HG02970 (cell line): Measurements from ENCODE around the gene PODNL1.
"Not testable (repeated sequence)": the region's sequence is repeated elsewhere in the genome, so short reads cannot be mapped to it uniquely, and the experiment has no call there.

Experiments
- ATAC-seq: cut with Tn5 transposase; IDR thresholded peaks from one replicate; pipeline ENCODE4 v1.9.1; 2021; ENCODE audit warnings: mild to moderate bottlenecking, moderate library complexity, moderate number of reproducible peaks; ENCODE audit not compliant: unreplicated experiment, low FRiP score

The PODNL1 gene

DNA sequence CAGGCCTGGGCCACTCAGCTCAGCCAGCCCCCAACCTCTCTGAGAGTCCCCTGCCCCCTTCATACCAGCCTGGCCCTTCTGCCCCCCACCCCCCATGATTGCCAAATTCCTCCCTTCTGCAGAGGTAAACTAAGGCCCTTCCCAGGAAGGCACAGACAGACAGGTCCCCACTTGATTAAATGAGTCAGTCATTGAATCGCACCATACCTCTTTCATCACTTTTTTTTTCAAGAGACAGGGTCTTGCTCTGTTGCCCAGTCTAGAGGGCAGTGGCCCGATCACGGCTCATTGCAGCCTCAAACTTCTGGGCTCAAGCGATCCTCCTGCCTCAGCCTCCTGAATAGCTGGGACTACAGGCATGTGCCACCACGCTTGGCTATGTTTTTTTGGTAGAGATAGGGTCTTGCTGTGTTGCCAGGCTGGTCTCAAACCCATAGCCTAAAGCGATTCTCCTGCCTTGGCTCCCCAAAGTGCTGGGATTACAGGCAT is 6.0 kb downstream of the PODNL1 start:
- no peak for ATAC-seq

GRCh38 chr19:13931391-13932148 is 6.6 kb downstream of the PODNL1 start:
- ATAC-seq: no peak

DNA sequence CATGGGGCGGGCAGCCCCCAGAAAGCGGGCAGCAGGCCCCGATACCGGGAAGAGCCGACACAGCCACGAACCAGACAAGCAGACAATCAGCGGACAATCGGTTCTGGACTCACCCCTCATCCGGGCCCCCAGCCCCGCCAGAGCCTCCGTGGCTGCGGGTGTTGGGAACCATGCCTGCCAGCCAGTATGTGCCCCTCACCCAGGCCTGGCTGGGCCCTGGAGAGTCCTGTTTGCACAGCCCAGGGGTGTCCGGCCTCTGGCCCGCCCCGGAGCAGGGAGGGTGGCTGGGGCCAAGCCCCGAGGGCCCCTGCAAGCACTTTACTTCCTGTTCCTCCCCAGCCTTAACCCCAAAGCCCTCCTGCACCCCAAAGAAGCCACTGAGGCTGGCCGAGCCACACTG is 7.8 kb downstream of the PODNL1 start:
- ATAC-seq: no peak

- ATAC-seq: no peak
These were observed 8.3 kb downstream of the PODNL1 start for GRCh38 chr19:13929956-13930355.

DNA sequence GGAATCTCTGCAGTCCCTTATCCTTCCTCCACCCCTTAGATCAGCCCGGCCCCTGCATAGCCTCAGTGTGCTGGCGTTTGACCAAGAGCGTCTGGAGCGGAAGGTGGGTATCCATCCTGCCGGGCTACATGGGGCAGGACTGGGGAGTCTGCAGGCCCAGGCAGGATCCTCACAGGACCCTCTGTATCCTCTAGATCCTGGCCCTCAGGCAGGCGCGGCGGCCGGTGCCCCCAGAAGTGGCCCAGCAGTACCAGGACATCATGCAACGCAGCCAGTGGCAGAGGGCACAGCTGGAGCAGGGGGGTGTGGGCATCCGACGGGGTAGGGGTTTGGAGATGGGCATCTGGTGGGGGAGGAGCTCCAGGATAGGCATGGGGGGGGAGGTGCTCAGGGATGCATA is 8.9 kb downstream of the PODNL1 start:
- no peak for ATAC-seq

DNA sequence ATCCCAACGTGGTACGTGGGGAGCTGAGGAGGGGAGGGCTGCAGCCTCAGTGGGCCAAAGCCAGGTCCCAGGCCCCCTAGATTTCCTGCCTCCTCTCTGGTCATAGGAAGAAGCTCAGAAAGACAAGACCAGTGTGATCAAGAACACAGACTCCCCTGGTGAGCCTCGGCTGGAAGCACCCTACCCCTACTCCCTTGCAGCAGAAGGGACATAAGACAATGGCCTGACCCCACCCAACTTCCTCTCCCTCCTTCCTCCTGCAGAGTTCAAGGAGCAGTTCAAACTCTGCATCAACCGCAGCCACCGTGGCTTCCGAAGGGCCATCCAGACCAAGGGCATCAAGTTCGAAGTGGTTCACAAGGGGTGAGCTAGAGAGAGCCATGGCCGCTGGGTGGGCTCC is 11.5 kb downstream of the PODNL1 start:
- no peak for ATAC-seq

DNA sequence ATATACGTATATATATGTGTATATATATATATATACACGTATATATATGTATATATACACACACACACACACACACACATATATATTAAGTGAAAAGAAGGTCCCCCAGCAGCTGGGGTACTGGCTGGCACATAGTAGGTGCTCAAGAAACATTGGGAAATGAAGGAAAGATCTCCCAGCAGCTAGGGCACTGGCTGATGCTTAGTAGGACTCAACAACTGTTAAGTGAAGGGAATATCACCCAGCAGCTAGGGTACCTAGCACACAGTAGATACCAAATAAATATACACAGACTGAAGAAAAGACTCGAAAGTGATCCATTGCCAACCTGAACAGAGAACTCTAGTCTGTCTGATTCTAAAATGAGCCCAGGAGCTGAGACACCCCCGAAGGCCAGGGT is 12.2 kb downstream of the PODNL1 start:
- no peak for ATAC-seq

DNA sequence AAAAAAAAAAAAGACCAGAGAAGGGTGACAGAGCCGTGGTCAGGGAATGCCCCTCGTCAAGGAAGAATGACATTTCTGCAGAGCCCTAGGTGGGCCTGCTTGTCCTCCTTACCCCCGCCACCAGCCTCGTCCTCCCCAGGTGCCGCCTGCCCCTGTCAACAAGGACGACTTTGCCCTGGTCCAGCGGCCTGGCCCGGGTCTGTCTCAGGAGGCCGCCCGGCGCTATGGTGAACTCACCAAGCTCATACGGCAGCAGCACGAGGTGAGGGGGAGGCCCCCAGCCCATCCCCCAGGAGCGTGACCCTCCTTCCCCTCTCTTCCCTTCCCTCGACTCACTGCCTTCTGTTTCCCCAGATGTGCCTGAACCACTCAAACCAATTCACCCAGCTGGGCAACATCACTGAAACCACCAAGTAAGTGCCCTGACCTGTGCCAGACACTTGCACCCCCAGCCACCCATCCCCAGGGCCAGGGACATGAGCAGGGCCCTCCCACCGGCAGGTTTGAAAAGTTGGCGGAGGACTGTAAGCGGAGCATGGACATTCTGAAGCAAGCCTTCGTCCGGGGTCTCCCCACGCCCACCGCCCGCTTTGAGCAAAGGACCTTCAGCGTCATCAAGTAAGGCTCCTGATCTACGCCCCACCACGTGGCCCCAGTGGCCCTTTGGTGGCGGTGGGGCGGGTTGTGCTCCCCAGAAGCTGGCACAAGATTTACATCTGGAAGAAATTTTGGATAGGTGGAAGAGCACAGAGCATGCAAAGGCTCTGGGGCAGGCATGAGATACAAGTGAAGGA is 14.8 kb downstream of the PODNL1 start:
- ATAC-seq: no peak

DNA sequence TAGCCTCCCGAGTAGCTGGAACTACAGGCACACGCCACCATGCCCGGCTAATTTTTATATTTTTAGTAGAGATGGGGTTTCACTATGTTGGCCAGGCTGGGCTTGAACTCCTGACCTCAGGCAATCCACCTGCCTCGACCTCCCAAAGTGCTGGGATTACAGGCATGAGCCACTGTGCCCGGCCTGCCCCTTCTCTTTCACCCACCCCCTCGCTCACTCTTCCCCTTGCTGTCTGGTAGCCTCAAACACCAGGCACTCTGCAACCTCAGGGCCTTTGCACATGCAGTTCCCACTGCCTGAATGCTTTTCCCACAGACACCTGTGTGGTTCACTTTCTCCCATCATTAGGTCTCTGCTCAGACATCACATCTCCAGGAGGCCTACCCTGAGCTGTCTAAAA is 16.1 kb downstream of the PODNL1 start:
- ATAC-seq: not testable (repeated sequence)

- ATAC-seq: no peak
These were observed 17.1 kb downstream of the PODNL1 start for GRCh38 chr19:13920940-13921747.

DNA sequence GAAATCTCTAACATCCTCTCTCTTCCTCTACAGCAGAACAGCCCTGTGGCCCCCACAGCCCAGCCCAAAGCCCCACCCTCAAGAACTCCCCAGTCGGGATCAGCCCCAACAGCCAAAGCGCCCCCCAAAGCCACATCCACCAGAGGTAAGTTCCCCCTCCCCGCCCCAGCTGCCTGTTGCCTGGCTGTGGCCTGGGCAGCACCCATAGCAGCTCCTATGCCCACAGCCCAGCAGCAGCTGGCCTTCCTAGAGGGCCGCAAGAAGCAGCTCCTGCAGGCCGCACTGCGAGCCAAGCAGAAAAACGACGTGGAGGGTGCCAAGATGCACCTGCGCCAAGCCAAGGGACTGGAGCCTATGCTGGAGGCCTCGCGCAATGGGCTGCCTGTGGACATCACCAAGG is 17.7 kb downstream of the PODNL1 start:
- ATAC-seq: no peak

DNA sequence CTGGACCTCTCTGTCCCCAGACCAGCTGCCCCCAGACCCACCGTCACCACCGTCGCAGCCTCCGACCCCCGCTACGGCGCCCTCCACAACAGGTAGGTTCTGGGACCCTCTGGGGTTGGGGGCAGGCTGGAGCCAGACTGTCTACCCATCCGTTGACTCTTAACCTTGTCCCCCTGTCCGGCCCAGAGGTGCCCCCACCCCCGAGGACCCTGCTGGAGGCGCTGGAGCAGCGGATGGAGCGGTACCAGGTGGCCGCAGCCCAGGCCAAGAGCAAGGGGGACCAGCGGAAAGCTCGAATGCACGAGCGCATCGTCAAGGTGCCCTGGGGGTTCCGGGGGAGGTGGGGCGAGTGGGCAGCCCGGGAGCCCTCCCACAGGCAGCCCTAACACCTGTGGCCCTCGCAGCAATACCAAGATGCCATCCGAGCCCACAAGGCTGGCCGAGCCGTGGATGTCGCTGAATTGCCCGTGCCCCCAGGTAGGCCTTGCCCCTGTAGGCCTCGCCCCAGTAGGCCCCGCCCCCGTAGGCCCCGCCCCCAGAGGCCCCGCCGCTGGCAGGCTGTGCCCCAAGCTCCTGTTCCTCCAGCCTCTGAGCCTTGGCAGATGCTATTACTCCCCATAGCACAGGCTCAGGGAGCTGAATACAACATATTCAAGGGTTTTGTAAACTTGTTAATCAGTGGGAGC is 19.3 kb downstream of the PODNL1 start:
- ATAC-seq: no peak

- no peak for ATAC-seq
These were observed 20.3 kb downstream of the PODNL1 start for GRCh38 chr19:13917888-13918406.

DNA sequence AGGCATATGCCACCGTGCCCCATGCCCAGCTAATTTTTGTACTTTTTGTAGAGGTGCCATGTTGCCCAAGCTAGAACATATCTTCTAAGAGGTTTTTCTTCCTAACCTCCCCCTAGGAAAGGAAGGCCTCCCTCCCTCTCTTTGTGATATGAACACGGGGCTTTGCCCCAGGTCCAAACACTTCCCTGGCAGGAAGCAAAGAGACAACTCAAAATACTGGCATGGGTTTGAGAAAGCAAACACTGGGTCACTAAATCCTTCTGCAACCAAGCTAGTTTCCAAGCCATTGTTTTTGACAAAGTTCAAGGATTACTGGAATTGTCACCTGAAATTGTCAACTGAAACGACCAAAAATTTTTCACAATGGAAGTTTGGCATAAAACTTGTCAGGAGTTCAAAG is 23.4 kb downstream of the PODNL1 start:
- ATAC-seq: no peak

GRCh38 chr19:13913352-13913751 is 24.9 kb downstream of the PODNL1 start:
- ATAC-seq: no peak

DNA sequence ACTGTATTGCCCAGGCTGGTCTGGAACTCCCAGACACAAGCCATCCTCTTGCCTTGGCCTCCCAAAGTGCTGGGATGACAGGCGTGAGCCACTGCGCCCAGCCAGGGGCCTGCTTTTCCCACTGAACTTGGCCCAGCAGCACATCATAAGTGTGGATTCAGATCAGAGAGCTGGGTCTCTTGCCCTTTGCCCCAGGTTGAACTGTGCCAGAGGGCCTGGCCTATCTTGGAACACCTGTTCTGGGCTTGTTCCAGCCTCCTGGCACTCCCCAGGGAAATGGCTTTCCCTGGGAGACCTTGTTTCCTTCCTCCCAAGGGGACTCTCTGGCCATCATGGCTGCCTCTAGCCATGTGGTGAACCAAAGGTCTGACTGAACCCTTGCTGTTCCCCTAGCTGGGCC is 28.8 kb downstream of the PODNL1 start:
- no peak for ATAC-seq

GRCh38 chr19:13908674-13909073 is 29.5 kb downstream of the PODNL1 start:
- ATAC-seq: no peak

GRCh38 chr19:13906910-13907309 is 31.3 kb downstream of the PODNL1 start:
- ATAC-seq: no peak

GRCh38 chr19:13906521-13906904 is 31.7 kb downstream of the PODNL1 start:
- no peak for ATAC-seq
